HEK293 (cell line): Measurements from ENCODE around the gene GRIN2A.

Experiments
- KLF9 ChIP-seq: fragments of 450-650 bp; formaldehyde crosslinking; IDR thresholded peaks from 2 replicates; pipeline ENCODE4 v1.5.1; 2016; ENCODE audit warnings: missing biosample characterization, missing genetic modification characterization, low read depth
- ZNF239 ChIP-seq: fragments of 450-650 bp; formaldehyde crosslinking; IDR thresholded peaks from 2 replicates; pipeline ENCODE4 v1.5.1; 2016; ENCODE audit warnings: missing biosample characterization, missing genetic modification characterization
- ZNF311 ChIP-seq: fragments of 450-650 bp; formaldehyde crosslinking; IDR thresholded peaks from 2 replicates; pipeline ENCODE4 v1.5.1; 2017; ENCODE audit warnings: missing biosample characterization, missing genetic modification characterization, borderline replicate concordance
- ZNF423 ChIP-seq: fragments of 450-650 bp; formaldehyde crosslinking; IDR thresholded peaks from 2 replicates; pipeline ENCODE4 v1.5.1; 2016; ENCODE audit warnings: missing biosample characterization, missing genetic modification characterization
- TF ChIP-seq, protein P1 (sequence below): fragments of 450-650 bp; formaldehyde crosslinking; IDR thresholded peaks from 2 replicates; pipeline ENCODE4 v1.5.1; 2016; ENCODE audit warnings: missing biosample characterization, missing genetic modification characterization
- TF ChIP-seq, protein P2 (sequence below): fragments of 450-650 bp; formaldehyde crosslinking; IDR thresholded peaks from 2 replicates; pipeline ENCODE4 v1.5.1; 2016; ENCODE audit warnings: missing biosample characterization, missing genetic modification characterization

DNA sequence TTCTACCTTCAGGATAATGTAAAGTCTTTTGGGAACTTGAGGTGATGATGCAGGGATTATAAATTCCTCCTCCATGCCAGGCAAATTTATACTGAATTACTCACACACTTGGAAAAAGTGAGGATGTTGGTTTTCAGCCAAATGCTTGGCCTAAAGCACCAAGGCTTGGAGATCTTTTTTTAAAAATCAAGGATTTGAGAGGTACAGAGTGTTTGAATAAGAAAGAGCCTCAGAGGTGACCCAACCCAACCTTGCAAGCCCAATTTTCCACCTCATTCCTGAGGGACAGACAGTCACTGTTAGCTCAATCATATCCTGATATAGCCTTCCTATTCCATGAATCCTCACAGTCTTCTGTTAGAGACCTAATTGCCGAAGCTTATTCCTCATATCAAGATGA, 14.0 kb downstream of the GRIN2A start:
- TF ChIP-seq, protein P1, sequence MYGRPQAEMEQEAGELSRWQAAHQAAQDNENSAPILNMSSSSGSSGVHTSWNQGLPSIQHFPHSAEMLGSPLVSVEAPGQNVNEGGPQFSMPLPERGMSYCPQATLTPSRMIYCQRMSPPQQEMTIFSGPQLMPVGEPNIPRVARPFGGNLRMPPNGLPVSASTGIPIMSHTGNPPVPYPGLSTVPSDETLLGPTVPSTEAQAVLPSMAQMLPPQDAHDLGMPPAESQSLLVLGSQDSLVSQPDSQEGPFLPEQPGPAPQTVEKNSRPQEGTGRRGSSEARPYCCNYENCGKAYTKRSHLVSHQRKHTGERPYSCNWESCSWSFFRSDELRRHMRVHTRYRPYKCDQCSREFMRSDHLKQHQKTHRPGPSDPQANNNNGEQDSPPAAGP: no peak
- TF ChIP-seq, protein P2, sequence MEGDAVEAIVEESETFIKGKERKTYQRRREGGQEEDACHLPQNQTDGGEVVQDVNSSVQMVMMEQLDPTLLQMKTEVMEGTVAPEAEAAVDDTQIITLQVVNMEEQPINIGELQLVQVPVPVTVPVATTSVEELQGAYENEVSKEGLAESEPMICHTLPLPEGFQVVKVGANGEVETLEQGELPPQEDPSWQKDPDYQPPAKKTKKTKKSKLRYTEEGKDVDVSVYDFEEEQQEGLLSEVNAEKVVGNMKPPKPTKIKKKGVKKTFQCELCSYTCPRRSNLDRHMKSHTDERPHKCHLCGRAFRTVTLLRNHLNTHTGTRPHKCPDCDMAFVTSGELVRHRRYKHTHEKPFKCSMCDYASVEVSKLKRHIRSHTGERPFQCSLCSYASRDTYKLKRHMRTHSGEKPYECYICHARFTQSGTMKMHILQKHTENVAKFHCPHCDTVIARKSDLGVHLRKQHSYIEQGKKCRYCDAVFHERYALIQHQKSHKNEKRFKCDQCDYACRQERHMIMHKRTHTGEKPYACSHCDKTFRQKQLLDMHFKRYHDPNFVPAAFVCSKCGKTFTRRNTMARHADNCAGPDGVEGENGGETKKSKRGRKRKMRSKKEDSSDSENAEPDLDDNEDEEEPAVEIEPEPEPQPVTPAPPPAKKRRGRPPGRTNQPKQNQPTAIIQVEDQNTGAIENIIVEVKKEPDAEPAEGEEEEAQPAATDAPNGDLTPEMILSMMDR: no peak
- TF ChIP-seq ZNF423 (tag by site-specific recombination) (no peak), ZNF239 (tag by site-specific recombination) (no peak), KLF9 (no peak), ZNF311 (no peak)
